Subcutaneous adipose tissue (tissue), 4 donors: ENCODE results near the gene GFOD1. TPM values are rescaled to one million over a fixed set of nuclear protein-coding genes. Genes with fewer than 3 reads are reported as not detected.

Experiments used
- total RNA-seq, 4 donors: library from RNA; depleted of rRNA; stranded (reverse); fragments of >200 nt; gene quantifications; one replicate each; pipeline ENCODE4 v1.1.0, GENCODE V29; 2016
- TF ChIP-seq, protein P1 (sequence below): fragments of 450-650 bp; IDR thresholded peaks from one replicate; pipeline ENCODE4 v1.5.1; 2016; ENCODE audit warnings: low read depth, mild to moderate bottlenecking, control low read depth, antibody characterized with exemption, moderate library complexity

Gene GFOD1
- total RNA-seq, 4 donors from 2014 or later = 26.2 to 68.9 (median 29.1) TPM

GRCh38 chr6:13405961-13406477 is 81.4 kb downstream of the GFOD1 start:
- TF ChIP-seq, protein P1, sequence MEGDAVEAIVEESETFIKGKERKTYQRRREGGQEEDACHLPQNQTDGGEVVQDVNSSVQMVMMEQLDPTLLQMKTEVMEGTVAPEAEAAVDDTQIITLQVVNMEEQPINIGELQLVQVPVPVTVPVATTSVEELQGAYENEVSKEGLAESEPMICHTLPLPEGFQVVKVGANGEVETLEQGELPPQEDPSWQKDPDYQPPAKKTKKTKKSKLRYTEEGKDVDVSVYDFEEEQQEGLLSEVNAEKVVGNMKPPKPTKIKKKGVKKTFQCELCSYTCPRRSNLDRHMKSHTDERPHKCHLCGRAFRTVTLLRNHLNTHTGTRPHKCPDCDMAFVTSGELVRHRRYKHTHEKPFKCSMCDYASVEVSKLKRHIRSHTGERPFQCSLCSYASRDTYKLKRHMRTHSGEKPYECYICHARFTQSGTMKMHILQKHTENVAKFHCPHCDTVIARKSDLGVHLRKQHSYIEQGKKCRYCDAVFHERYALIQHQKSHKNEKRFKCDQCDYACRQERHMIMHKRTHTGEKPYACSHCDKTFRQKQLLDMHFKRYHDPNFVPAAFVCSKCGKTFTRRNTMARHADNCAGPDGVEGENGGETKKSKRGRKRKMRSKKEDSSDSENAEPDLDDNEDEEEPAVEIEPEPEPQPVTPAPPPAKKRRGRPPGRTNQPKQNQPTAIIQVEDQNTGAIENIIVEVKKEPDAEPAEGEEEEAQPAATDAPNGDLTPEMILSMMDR = no peak

DNA sequence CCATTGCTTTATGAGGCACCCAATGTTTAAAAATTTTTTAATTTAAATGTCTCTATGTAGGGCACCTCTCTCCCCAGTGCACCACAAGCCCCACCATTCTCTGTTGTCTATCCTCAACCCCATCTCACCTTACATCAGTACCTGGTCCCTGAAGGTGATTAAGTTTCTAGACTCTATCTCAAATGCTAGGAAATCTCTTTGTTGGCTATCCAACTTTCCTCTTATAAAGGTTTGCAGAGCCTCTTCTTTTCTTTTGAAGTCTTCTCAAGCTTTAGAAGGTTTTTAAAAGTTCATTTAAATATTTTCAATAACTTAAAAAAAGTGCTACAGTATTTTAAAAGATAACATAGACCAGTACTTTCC is 82.5 kb downstream of the GFOD1 start:
- TF ChIP-seq, protein P1 = no peak

DNA sequence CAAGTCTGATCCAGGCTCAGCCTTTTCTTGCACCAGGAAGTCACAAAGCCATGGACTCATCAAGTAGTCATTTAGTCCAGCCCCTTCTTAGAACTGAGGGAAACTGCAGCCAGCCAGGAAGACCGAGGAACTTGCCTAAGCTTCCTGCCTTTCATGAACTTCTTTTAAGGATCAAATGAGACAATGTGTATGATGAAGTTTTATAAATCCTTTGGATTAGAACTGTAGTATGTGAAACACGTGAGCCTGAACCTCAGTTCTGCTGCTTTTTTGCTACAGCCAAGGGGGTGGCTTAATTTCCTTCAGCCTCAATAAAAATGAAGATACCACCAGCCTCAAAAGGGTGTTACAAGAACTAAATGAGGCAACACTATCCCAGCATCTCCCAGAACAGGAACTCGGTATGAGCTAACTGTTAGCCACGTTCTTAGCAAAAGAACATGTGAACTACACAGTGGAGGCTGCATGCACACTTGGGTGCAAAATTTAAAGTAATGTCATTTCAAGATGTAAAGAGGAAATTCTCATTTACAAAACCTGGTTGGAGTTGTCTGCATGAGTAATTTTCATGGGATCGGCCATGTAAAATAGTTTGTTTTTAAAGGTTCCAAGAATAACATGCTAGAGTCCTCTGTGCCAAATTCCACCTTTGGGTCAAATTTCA is 83.0 kb downstream of the GFOD1 start:
- TF ChIP-seq, protein P1 = no peak

DNA sequence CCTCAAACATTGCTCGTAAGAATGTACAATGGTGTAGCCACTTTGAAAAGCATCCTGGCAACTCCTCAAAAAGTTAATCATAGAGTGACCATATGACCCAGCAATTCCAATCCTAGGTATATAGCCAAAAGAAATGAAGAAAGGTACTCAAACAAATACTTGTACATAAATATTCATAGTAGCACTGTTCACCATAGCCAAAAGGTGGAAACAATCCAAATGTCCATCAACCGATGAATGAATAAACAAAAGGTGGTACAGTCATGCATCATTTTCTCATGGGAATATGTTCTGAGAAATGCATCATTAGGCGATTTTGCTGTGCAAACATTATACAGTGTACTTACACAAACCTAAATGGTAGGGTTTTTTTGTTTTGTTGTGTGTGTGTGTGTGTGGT is 84.7 kb downstream of the GFOD1 start:
- TF ChIP-seq, protein P1 = no peak

GRCh38 chr6:13400772-13401171 is 86.6 kb downstream of the GFOD1 start:
- TF ChIP-seq, protein P1 = no peak

GRCh38 chr6:13398421-13398994 is 88.9 kb downstream of the GFOD1 start:
- TF ChIP-seq, protein P1 = no peak

DNA sequence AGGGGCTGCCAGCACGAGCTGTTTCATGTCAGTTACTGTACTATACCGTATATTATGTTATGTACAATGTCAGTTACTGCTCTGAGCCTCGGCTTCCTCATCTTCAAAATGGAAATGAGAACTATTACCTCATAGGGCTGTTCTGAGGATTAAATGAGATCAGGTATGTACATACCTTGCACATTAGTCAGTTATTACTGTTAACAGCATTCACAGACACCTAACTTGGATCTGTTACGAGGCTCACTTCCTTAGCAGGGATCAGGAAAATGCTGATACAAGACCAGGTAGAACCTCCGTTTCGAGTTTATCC is 89.4 kb downstream of the GFOD1 start:
- TF ChIP-seq, protein P1 = no peak
